SK-N-SH (cell line): ENCODE results near the gene PYGB. TPM values are rescaled to one million over a fixed set of nuclear protein-coding genes. Genes with fewer than 3 reads are reported as not detected.

ENCODE experiments used
- CTCF ChIA-PET: fragments of 300-600, 350-600 bp; formaldehyde crosslinking; extraction: SDS; loops from one replicate; lab custom pipeline; 2021; lab: Yijun Ruan, JAX
- POLR2A ChIA-PET: fragments of 350-600 bp; sonication (Branson Sonifier 250); formaldehyde crosslinking; extraction: SDS; loops from one replicate; lab custom pipeline; 2020; ENCODE audit warnings: antibody characterized with exemption, inconsistent platforms; lab: Yijun Ruan, JAX
- DNase-seq: peaks from one replicate; pipeline ENCODE4 v3.0.0; 2012
- H2AFZ ChIP-seq: fragments of 200-600 bp; sonication (generic); 2 replicates; pipeline ENCODE4 v1.8.1; 2016; ENCODE audit warnings: antibody characterized with exemption, mild to moderate bottlenecking, low read depth
- H3F3A ChIP-seq: fragments of 200-600 bp; sonication (generic); replicated peaks from 2 replicates; pipeline ENCODE3; 2016; ENCODE audit warnings: antibody characterized with exemption, mild to moderate bottlenecking; ENCODE audit not compliant: insufficient read depth
- H3K27ac ChIP-seq, 2 experiments: fragments of 200-500 bp in 1 of 2; fragments of 200-600 bp in 1 of 2; sonication (Bioruptor generic) in 1 of 2; sonication (generic), shearing (Covaris generic) in 1 of 2; 2 replicates each; pipeline versions ENCODE4 v1.5.1 to v1.6.1; 2014 to 2016; ENCODE audit warnings: low read depth in 2 of 2, inconsistent platforms in 1 of 2, low read length in 1 of 2, mild to moderate bottlenecking in 1 of 2, mixed read lengths in 1 of 2
- H3K27me3 ChIP-seq: fragments of 200-600 bp; sonication (generic), shearing (Covaris generic); 2 replicates; pipeline ENCODE4 v1.6.1; 2016; ENCODE audit warnings: mixed run types; ENCODE audit not compliant: insufficient read depth
- H3K36me3 ChIP-seq, 2 experiments: fragments of 200-500 bp in 1 of 2; fragments of 200-600 bp in 1 of 2; sonication (Bioruptor generic) in 1 of 2; sonication (generic) in 1 of 2; replicated peaks in 1 of 2; 2 replicates each; pipeline versions ENCODE3 to v1.5.1; 2014 to 2016; ENCODE audit warnings: low read length in 1 of 2, mild to moderate bottlenecking in 1 of 2; ENCODE audit not compliant: insufficient read depth in 2 of 2, control insufficient read depth in 1 of 2
- H3K4me1 ChIP-seq, 2 experiments: fragments of 200-500 bp in 1 of 2; fragments of 200-600 bp in 1 of 2; sonication (Bioruptor generic) in 1 of 2; sonication (generic), shearing (Covaris generic) in 1 of 2; 2 replicates each; pipeline versions ENCODE4 v1.5.1 to v1.6.1; 2014 to 2016; ENCODE audit warnings: low read depth in 1 of 2, low read length in 1 of 2, mixed run types in 1 of 2; ENCODE audit not compliant: insufficient read depth in 2 of 2, control insufficient read depth in 1 of 2
- H3K4me2 ChIP-seq: fragments of 200-600 bp; sonication (generic), shearing (Covaris generic); 2 replicates; pipeline ENCODE4 v1.6.1; 2017; ENCODE audit warnings: mixed run types
- H3K4me3 ChIP-seq, 2 experiments: fragments of 200-500 bp in 1 of 2; fragments of 200-600 bp in 1 of 2; sonication (Bioruptor generic) in 1 of 2; sonication (generic), shearing (Covaris generic) in 1 of 2; 2 replicates each; pipeline versions ENCODE4 v1.5.1 to v1.8.1; 2014 to 2016; ENCODE audit warnings: low read depth in 2 of 2, inconsistent platforms in 1 of 2, low read length in 1 of 2, mild to moderate bottlenecking in 1 of 2, mixed read lengths in 1 of 2, moderate library complexity in 1 of 2
- H3K79me2 ChIP-seq: fragments of 200-600 bp; sonication (generic); 2 replicates; pipeline ENCODE4 v1.8.1; 2017; ENCODE audit warnings: mild to moderate bottlenecking; ENCODE audit not compliant: insufficient read depth
- H3K9ac ChIP-seq: fragments of 200-600 bp; sonication (generic); 2 replicates; pipeline ENCODE4 v1.6.1; 2017; ENCODE audit warnings: mixed run types
- H3K9me2 ChIP-seq: fragments of 200-600 bp; sonication (generic); 2 replicates; pipeline ENCODE4 v1.6.1; 2017; ENCODE audit warnings: mixed run types
- H3K9me3 ChIP-seq: fragments of 200-600 bp; sonication (generic); 2 replicates; pipeline ENCODE4 v1.6.1; 2017; ENCODE audit warnings: mixed run types, mild to moderate bottlenecking, moderate library complexity
- H4K20me1 ChIP-seq: fragments of 200-600 bp; sonication (generic); 2 replicates; pipeline ENCODE4 v1.6.1; 2017; ENCODE audit warnings: mild to moderate bottlenecking, mixed run types; ENCODE audit not compliant: insufficient read depth
- CHD2 ChIP-seq: fragments of 150-350 bp; IDR thresholded peaks from 2 replicates; pipeline ENCODE4 v1.6.1; 2018; ENCODE audit warnings: low read length; ENCODE audit not compliant: partially characterized antibody
- FOXJ3 ChIP-seq: sonication (generic); formaldehyde crosslinking; IDR thresholded peaks from 2 replicates; pipeline ENCODE4 v1.5.1; 2020; ENCODE audit warnings: mild to moderate bottlenecking, missing genetic modification reagents
- FOXM1 ChIP-seq: IDR thresholded peaks from 2 replicates; pipeline ENCODE4 v1.4.0; 2012; ENCODE audit warnings: low read depth, mild to moderate bottlenecking
- GABPA ChIP-seq: IDR thresholded peaks from 2 replicates; pipeline ENCODE4 v1.4.0; 2012; ENCODE audit warnings: low read depth, mild to moderate bottlenecking
- GATA2 ChIP-seq: sonication (generic); formaldehyde crosslinking; IDR thresholded peaks from 2 replicates; pipeline ENCODE4 v1.5.0; 2020; ENCODE audit warnings: mild to moderate bottlenecking, missing genetic modification reagents
- IRF3 ChIP-seq: fragments of 150-350 bp; IDR thresholded peaks from 2 replicates; pipeline ENCODE4 v1.6.1; 2016; ENCODE audit warnings: mild to moderate bottlenecking, low read depth, low read length
- MXI1 ChIP-seq: IDR thresholded peaks from 2 replicates; pipeline ENCODE4 v1.6.1; 2012; ENCODE audit warnings: mild to moderate bottlenecking, low read depth, low read length, improper control_type of control experiment
- RCOR1 ChIP-seq: fragments of 150-350 bp; IDR thresholded peaks from 2 replicates; pipeline ENCODE4 v1.6.1; 2017; ENCODE audit warnings: antibody characterized with exemption, low read length
- RFX5 ChIP-seq: IDR thresholded peaks from 2 replicates; pipeline ENCODE4 v1.6.1; 2012; ENCODE audit warnings: mild to moderate bottlenecking, improper control_type of control experiment, low read length
- SIN3A ChIP-seq: IDR thresholded peaks from 2 replicates; pipeline ENCODE4 v1.6.1; 2012; ENCODE audit warnings: low read depth, mild to moderate bottlenecking, low read length, moderate library complexity, borderline replicate concordance
- TCF12 ChIP-seq: IDR thresholded peaks from 2 replicates; pipeline ENCODE4 v1.4.0; 2012
- TEAD4 ChIP-seq: IDR thresholded peaks from 2 replicates; pipeline ENCODE4 v1.4.0; 2012; ENCODE audit warnings: mild to moderate bottlenecking, borderline replicate concordance; ENCODE audit not compliant: insufficient read depth
- ZBTB33 ChIP-seq: IDR thresholded peaks from 2 replicates; pipeline ENCODE4 v1.4.0; 2012; ENCODE audit warnings: low read depth, borderline replicate concordance
- WGBS: methylation state at CpG from one replicate; pipeline ENCODE4 v1.1.6; 2017; ENCODE audit warnings: low lambda C conversion rate; 5-methylcytosine and 5-hydroxymethylcytosine counted together
- polyA plus RNA-seq, 3 experiments: library from polyadenylated mRNA; depleted of rRNA; stranded (reverse); fragments of >200 nt; gene quantifications; 2 replicates each; pipeline ENCODE4 v1.2.3, GENCODE V29; 2012

The PYGB gene
- polyA plus RNA-seq, 1 of the 3 experiments (the other 2 are of a cell fraction), result 35.8 TPM

GRCh38 chr20:25313593-25313992 is 65.7 kb downstream of the PYGB start:
- H3F3A ChIP-seq, result peaks cover 20% of the 10 kb centered on the region
- CTCF ChIA-PET, result interaction anchor here (1.0 kb wide), 1 partner anchor 51 kb away, joined by 3 read pairs; no protein-coding TSS in a partner anchor

GRCh38 chr20:25314497-25315417 is 66.9 kb downstream of the PYGB start:
- WGBS, result 93% methylated on average over 10 of the region's 17 CpGs
- no peaks in the 10 kb centered on the region for H3K36me3 ChIP-seq
- H3K27ac ChIP-seq, result no peak overlapping the region
- CTCF ChIA-PET, result interaction anchor here (0.6 to 2.4 kb wide), 6 partner anchors 16 to 84 kb away, joined by 3 to 14 read pairs (median 3); no protein-coding TSS in a partner anchor
- H3K4me3 ChIP-seq, result no peak overlapping the region
- H3K79me2 ChIP-seq, result no peaks in the 10 kb centered on the region; the same call in 1 of the 2 replicates
- H3K4me2 ChIP-seq, result no peak overlapping the region
- no peak overlapping the region for H2AFZ ChIP-seq
- H3K9me2 ChIP-seq, result no peaks in the 10 kb centered on the region
- peaks cover 23 to 27% of the 10 kb centered on the region in 2 experiments; a peak in 3 of 4 replicates for H3K4me1 ChIP-seq
- no peak for DNase-seq
- no peak overlapping the region for H3K9ac ChIP-seq
- H3K9me3 ChIP-seq, result no peaks in the 10 kb centered on the region
- H4K20me1 ChIP-seq, result no peaks in the 10 kb centered on the region
- H3K27me3 ChIP-seq, result no peaks in the 10 kb centered on the region
- peaks cover 17% of the 10 kb centered on the region for H3F3A ChIP-seq
- POLR2A ChIA-PET, result interaction anchor here (0.6 to 0.7 kb wide), 3 partner anchors 34 to 55 kb away, joined by 3 to 5 read pairs (median 4); no protein-coding TSS in a partner anchor
- no peak for TF ChIP-seq TEAD4
- TF ChIP-seq TCF12, result no peak
- no peak for TF ChIP-seq FOXM1
- TF ChIP-seq GATA2 (CRISPR knock-in tag), result no peak
- no peak for TF ChIP-seq SIN3A
- no peak for TF ChIP-seq IRF3
- no peak for TF ChIP-seq RFX5
- TF ChIP-seq MXI1, result no peak
- no peak for TF ChIP-seq FOXJ3 (CRISPR knock-in tag)
- TF ChIP-seq RCOR1, result no peak

More at GRCh38 chr20:25313593-25313992, 65.7 kb downstream of the PYGB start:
- no peaks in the 10 kb centered on the region for H3K9me2 ChIP-seq
- no peak for TF ChIP-seq CHD2
- no peak for TF ChIP-seq GABPA
- no peak for TF ChIP-seq ZBTB33
- TF ChIP-seq IRF3, result no peak
- no peaks in the 10 kb centered on the region for H4K20me1 ChIP-seq
- H3K4me2 ChIP-seq, result no peak overlapping the region
- POLR2A ChIA-PET, result no interaction called here
- no peak overlapping the region for H3K4me3 ChIP-seq
- no peak overlapping the region for H2AFZ ChIP-seq
- no peaks in the 10 kb centered on the region for H3K9me3 ChIP-seq
- H3K9ac ChIP-seq, result no peak overlapping the region
- no peaks in the 10 kb centered on the region for H3K27me3 ChIP-seq
- no peaks in the 10 kb centered on the region; the same call in 1 of the 2 replicates for H3K79me2 ChIP-seq
- H3K4me1 ChIP-seq, result peaks cover 27 to 39% of the 10 kb centered on the region in 2 experiments; a peak in 3 of 4 replicates
- no peak for DNase-seq
- no peak overlapping the region for H3K27ac ChIP-seq
- H3K36me3 ChIP-seq, result no peaks in the 10 kb centered on the region
- 100% methylated on average over 2 of the region's 2 CpGs for WGBS
